Neural cell (in vitro differentiated cells): ENCODE data around the gene VIT.

Source experiments
- CTCF ChIP-seq: fragments of 450-650 bp; IDR thresholded peaks from 2 replicates; pipeline ENCODE4 v1.5.1; 2014; ENCODE audit warnings: antibody characterized with exemption, mild to moderate bottlenecking, moderate library complexity; ENCODE audit not compliant: poor library complexity, severe bottlenecking
- EZH2 ChIP-seq: fragments of 200-600, 300-800 bp; shearing (Covaris generic), sonication (generic); IDR thresholded peaks from 2 replicates; pipeline ENCODE4 v1.6.1; 2014; ENCODE audit warnings: antibody characterized with exemption, low read length, borderline replicate concordance, mild to moderate bottlenecking; ENCODE audit not compliant: insufficient read depth, poor library complexity, severe bottlenecking
- POLR2AphosphoS5 ChIP-seq: IDR thresholded peaks from 2 replicates; pipeline ENCODE4 v1.6.1; 2012
- SMC3 ChIP-seq: fragments of 450-650 bp; conservative IDR thresholded peaks from 2 replicates; pipeline ENCODE4 v1.6.1; 2014; ENCODE audit warnings: antibody characterized with exemption, mild to moderate bottlenecking, moderate library complexity; ENCODE audit not compliant: poor library complexity
- TF ChIP-seq, protein P1 (sequence below): IDR thresholded peaks from 2 replicates; pipeline ENCODE4 v1.6.1; 2012; ENCODE audit warnings: borderline replicate concordance

DNA sequence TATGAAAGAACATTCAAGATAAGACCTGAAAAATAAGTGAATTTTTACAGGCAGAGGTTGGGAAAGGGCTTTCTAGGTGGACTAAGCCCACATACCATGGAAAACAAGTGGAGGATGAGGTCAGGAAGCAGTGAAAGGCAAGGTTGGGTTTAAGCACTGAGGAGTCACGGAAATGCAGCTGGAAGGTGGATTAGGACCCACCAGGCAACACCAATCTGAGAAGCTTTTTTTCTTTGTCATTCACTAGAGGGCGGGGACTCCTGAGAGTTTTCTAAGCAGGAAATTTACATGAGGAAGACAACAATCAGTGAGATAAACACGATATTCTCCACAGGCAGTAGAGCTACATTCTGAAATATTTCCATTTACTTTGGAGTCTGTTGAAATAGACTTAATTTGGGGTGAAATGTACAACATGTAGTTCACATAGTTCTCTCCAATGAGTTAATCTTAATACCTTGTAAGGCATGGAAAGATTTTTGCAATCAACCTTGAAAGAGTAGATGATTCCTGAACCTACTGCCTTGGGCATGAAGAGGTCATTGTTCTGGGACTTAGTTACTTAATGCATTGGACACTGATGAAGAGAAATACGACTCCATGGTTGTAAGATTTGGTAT lies 40.7 kb downstream of the VIT start:
- TF ChIP-seq CTCF (no peak), POLR2AphosphoS5 (no peak), SMC3 (no peak), EZH2 (no peak)
- TF ChIP-seq, protein P1, sequence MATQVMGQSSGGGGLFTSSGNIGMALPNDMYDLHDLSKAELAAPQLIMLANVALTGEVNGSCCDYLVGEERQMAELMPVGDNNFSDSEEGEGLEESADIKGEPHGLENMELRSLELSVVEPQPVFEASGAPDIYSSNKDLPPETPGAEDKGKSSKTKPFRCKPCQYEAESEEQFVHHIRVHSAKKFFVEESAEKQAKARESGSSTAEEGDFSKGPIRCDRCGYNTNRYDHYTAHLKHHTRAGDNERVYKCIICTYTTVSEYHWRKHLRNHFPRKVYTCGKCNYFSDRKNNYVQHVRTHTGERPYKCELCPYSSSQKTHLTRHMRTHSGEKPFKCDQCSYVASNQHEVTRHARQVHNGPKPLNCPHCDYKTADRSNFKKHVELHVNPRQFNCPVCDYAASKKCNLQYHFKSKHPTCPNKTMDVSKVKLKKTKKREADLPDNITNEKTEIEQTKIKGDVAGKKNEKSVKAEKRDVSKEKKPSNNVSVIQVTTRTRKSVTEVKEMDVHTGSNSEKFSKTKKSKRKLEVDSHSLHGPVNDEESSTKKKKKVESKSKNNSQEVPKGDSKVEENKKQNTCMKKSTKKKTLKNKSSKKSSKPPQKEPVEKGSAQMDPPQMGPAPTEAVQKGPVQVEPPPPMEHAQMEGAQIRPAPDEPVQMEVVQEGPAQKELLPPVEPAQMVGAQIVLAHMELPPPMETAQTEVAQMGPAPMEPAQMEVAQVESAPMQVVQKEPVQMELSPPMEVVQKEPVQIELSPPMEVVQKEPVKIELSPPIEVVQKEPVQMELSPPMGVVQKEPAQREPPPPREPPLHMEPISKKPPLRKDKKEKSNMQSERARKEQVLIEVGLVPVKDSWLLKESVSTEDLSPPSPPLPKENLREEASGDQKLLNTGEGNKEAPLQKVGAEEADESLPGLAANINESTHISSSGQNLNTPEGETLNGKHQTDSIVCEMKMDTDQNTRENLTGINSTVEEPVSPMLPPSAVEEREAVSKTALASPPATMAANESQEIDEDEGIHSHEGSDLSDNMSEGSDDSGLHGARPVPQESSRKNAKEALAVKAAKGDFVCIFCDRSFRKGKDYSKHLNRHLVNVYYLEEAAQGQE = no peak
